Measurements from ENCODE around the gene TBR1. TPM values are rescaled to one million over a fixed set of nuclear protein-coding genes. Genes with fewer than 3 reads are reported as not detected.

Gene TBR1
- total and polyA plus RNA-seq, 2 donors (not counting 3 experiments of a cell fraction or from before 2014, with no cell fraction given) = 0.11 to 0.14 TPM

DNA sequence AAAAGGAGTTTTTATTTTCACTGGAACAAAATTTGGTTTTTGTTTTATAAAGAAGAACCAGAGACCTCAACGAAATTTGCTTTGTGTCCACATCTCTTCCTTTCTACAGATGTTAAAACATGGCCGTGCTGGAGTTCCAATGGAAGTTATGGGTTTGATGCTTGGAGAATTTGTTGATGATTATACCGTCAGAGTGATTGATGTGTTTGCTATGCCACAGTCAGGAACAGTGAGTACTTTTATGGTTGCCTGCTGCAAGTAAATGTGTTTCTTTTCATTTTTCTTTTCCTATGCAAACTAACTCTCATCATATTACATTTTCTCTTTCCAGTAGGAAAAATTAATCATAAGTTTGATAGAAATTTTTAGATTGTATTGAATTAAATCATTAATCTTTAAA lies 48.4 kb upstream of the TBR1 start:
- no peak overlapping the region for H3K4me2 ChIP-seq (ENCODE audit: insufficient read depth, low read length)
- H3K9me1 ChIP-seq (replicated peaks; ENCODE audit: control insufficient read depth, extremely low read depth, insufficient read depth, low read length) = no peaks in the 10 kb centered on the region
- H3K79me2 ChIP-seq (ENCODE audit: control insufficient read depth, insufficient read depth, low read length) = peaks cover 41% of the 10 kb centered on the region
- no peak for FAIRE-seq
- no peak overlapping the region for H3K9ac ChIP-seq (replicated peaks; ENCODE audit: extremely low read depth, insufficient read depth, low read length)
- H2AFZ ChIP-seq (ENCODE audit: low read depth, low read length) = no peak overlapping the region
- no peaks in the 10 kb centered on the region for H3K9me3 ChIP-seq (replicated peaks; ENCODE audit: control insufficient read depth, insufficient read depth, low read length)
- no peak overlapping the region for H3K27ac ChIP-seq (ENCODE audit: insufficient read depth, low read depth, low read length)
- TF ChIP-seq JUN (IDR thresholded peaks at IDR 0.05; ENCODE audit: borderline replicate concordance, insufficient read depth, insufficient read length, low read depth) = no peak
- TF ChIP-seq EZH2 (IDR thresholded peaks at IDR 0.05; ENCODE audit: borderline replicate concordance, low read depth, low read length, severe bottlenecking) = no peak
- H4K20me1 ChIP-seq (replicated peaks; ENCODE audit: control insufficient read depth, extremely low read depth, insufficient read depth, low read length) = no peaks in the 10 kb centered on the region
- no TSS peak for BruUV-seq (replicated peaks)
- H3K4me1 ChIP-seq (ENCODE audit: control insufficient read depth, extremely low read depth, insufficient read depth, low read length) = no peaks in the 10 kb centered on the region
- dilution Hi-C loops (cut with MboI; ENCODE audit: extremely low pct_ligation_motif_present, low sequenced_read_pairs) = no loop called here
- DNase-seq (ENCODE audit: low read depth, low spot score) = no peak
- no peak overlapping the region for H3K4me3 ChIP-seq (replicated peaks in 1 of 3; ENCODE audit: insufficient read depth in 1 of 3, low read depth in 1 of 3, low read length in 3 of 3)
- intact Hi-C loops (cut with micrococcal nuclease) = no loop called here
- CTCF ChIA-PET = no interaction called here
- no peaks in the 10 kb centered on the region for H3K27me3 ChIP-seq (ENCODE audit: control insufficient read depth in 2 of 2, insufficient read depth in 2 of 2, low read length in 2 of 2)
- H3K36me3 ChIP-seq (ENCODE audit: control insufficient read depth in 2 of 2, extremely low read depth in 1 of 2, insufficient read depth in 2 of 2, low read length in 2 of 2) = peaks cover 0 to 13% of the 10 kb centered on the region in 2 experiments
- POLR2A ChIA-PET = no interaction called here

- no TSS peak for BruUV-seq (replicated peaks)
- CTCF ChIA-PET = no interaction called here
- Histone ChIP-seq H3K36me3 (ENCODE audit: control insufficient read depth in 2 of 2, extremely low read depth in 1 of 2, insufficient read depth in 2 of 2, low read length in 2 of 2) (peaks cover 0 to 13% of the 10 kb centered on the region in 2 experiments), H4K20me1 (replicated peaks; ENCODE audit: control insufficient read depth, extremely low read depth, insufficient read depth, low read length) (no peaks in the 10 kb centered on the region), H3K4me2 (ENCODE audit: insufficient read depth, low read length) (no peak overlapping the region), H3K9me1 (replicated peaks; ENCODE audit: control insufficient read depth, extremely low read depth, insufficient read depth, low read length) (no peaks in the 10 kb centered on the region), H3K27me3 (ENCODE audit: control insufficient read depth in 2 of 2, insufficient read depth in 2 of 2, low read length in 2 of 2) (no peaks in the 10 kb centered on the region), H3K4me1 (ENCODE audit: control insufficient read depth, extremely low read depth, insufficient read depth, low read length) (no peaks in the 10 kb centered on the region), H3K27ac (ENCODE audit: insufficient read depth, low read depth, low read length) (no peak overlapping the region), H3K4me3 (replicated peaks in 1 of 3; ENCODE audit: insufficient read depth in 1 of 3, low read depth in 1 of 3, low read length in 3 of 3) (no peak overlapping the region), H2AFZ (ENCODE audit: low read depth, low read length) (no peak overlapping the region), H3K79me2 (ENCODE audit: control insufficient read depth, insufficient read depth, low read length) (peaks cover 28% of the 10 kb centered on the region), H3K9ac (replicated peaks; ENCODE audit: extremely low read depth, insufficient read depth, low read length) (no peak overlapping the region), H3K9me3 (replicated peaks; ENCODE audit: control insufficient read depth, insufficient read depth, low read length) (no peaks in the 10 kb centered on the region)
- dilution Hi-C loops (cut with MboI; ENCODE audit: extremely low pct_ligation_motif_present, low sequenced_read_pairs) (no loop called here), intact Hi-C loops (cut with micrococcal nuclease) (no loop called here)
- POLR2A ChIA-PET = no interaction called here
- no peak for TF ChIP-seq POLR2A (IDR thresholded peaks at IDR 0.05; ENCODE audit: low read depth, low read length)
- TF ChIP-seq, protein P1, sequence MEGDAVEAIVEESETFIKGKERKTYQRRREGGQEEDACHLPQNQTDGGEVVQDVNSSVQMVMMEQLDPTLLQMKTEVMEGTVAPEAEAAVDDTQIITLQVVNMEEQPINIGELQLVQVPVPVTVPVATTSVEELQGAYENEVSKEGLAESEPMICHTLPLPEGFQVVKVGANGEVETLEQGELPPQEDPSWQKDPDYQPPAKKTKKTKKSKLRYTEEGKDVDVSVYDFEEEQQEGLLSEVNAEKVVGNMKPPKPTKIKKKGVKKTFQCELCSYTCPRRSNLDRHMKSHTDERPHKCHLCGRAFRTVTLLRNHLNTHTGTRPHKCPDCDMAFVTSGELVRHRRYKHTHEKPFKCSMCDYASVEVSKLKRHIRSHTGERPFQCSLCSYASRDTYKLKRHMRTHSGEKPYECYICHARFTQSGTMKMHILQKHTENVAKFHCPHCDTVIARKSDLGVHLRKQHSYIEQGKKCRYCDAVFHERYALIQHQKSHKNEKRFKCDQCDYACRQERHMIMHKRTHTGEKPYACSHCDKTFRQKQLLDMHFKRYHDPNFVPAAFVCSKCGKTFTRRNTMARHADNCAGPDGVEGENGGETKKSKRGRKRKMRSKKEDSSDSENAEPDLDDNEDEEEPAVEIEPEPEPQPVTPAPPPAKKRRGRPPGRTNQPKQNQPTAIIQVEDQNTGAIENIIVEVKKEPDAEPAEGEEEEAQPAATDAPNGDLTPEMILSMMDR (IDR thresholded peaks at IDR 0.05; ENCODE audit: extremely low read depth in 1 of 2, insufficient read depth in 1 of 2, low read depth in 1 of 2, low read length in 2 of 2) = no peak
- TF ChIP-seq, protein P2, sequence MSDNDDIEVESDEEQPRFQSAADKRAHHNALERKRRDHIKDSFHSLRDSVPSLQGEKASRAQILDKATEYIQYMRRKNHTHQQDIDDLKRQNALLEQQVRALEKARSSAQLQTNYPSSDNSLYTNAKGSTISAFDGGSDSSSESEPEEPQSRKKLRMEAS (IDR thresholded peaks at IDR 0.05; ENCODE audit: insufficient read depth, insufficient read length) = no peak
- TF ChIP-seq GATA2 (IDR thresholded peaks at IDR 0.05; ENCODE audit: insufficient read depth, insufficient read length, low read depth, low read length) = no peak
- TF ChIP-seq POLR2AphosphoS5 (IDR thresholded peaks at IDR 0.05; ENCODE audit: insufficient read depth, low read depth, low read length) = no peak
- no peak for TF ChIP-seq FOS (IDR thresholded peaks at IDR 0.05; ENCODE audit: borderline replicate concordance, insufficient read depth, low read length)
- no peak for TF ChIP-seq MYC (IDR thresholded peaks at IDR 0.05; ENCODE audit: low read depth, low read length)
- FAIRE-seq = no peak
- no peak for DNase-seq (ENCODE audit: low read depth, low spot score)
These were observed 46.8 kb upstream of the TBR1 start for GRCh38 chr2:161369311-161369710.

Data from endothelial cell of umbilical vein (primary cell).